Stimulated activated CD4-positive, alpha-beta T cell treated with anti-CD3 and anti-CD28 coated beads, Interleukin-1b, Interleukin-23, amount 100 ng/mL, for 48 hours (primary cell): Measurements from ENCODE around the gene ZNF276.
A peak's percentile ranks its signal among the peaks of the same experiment; 100 is the strongest.
"Not testable (repeated sequence)": the region's sequence is repeated elsewhere in the genome, so short reads cannot be mapped to it uniquely, and the experiment has no call there.

Experiments used
- DNase-seq: peaks from one replicate; pipeline ENCODE4 v3.0.0-alpha.2; 2020

ZNF276 gene

GRCh38 chr16:89738072-89738377, 16.7 kb downstream of the ZNF276 start:
- no peak for DNase-seq

GRCh38 chr16:89738538-89739317, 17.4 kb downstream of the ZNF276 start:
- DNase-seq, result no peak

GRCh38 chr16:89739383-89739782, 18.0 kb downstream of the ZNF276 start:
- no peak for DNase-seq

- DNase-seq, result no peak
These were observed 20.1 kb downstream of the ZNF276 start for GRCh38 chr16:89741342-89742014.

- no peak for DNase-seq
These were observed 21.6 kb downstream of the ZNF276 start for GRCh38 chr16:89742948-89743347.

- DNase-seq, result no peak
These were observed 23.5 kb downstream of the ZNF276 start for GRCh38 chr16:89744813-89745212.

GRCh38 chr16:89746043-89746442, 24.7 kb downstream of the ZNF276 start:
- DNase-seq, result no peak

- DNase-seq, result no peak
These were observed 26.7 kb downstream of the ZNF276 start for GRCh38 chr16:89748076-89748475.

- no peak for DNase-seq
These were observed 27.6 kb downstream of the ZNF276 start for GRCh38 chr16:89748921-89749320.

- DNase-seq, result no peak
These were observed 28.3 kb downstream of the ZNF276 start for GRCh38 chr16:89749637-89750036.

GRCh38 chr16:89759746-89760340, 38.5 kb downstream of the ZNF276 start:
- no peak for DNase-seq

- no peak for DNase-seq
These were observed 40.1 kb downstream of the ZNF276 start for GRCh38 chr16:89761304-89761922.

- DNase-seq, result peak; percentile 48
These were observed 43.4 kb downstream of the ZNF276 start for GRCh38 chr16:89764711-89765201.

GRCh38 chr16:89765292-89765830, 44.0 kb downstream of the ZNF276 start:
- DNase-seq, result no peak

- DNase-seq, result no peak
These were observed 49.0 kb downstream of the ZNF276 start for GRCh38 chr16:89770367-89770766.

GRCh38 chr16:89775223-89775622, 53.9 kb downstream of the ZNF276 start:
- no peak for DNase-seq

- DNase-seq, result not testable (repeated sequence)
These were observed 56.9 kb downstream of the ZNF276 start for GRCh38 chr16:89778211-89778610.

- DNase-seq, result no peak
These were observed 58.0 kb downstream of the ZNF276 start for GRCh38 chr16:89779231-89779908.

GRCh38 chr16:89779909-89780305, 58.6 kb downstream of the ZNF276 start:
- no peak for DNase-seq

GRCh38 chr16:89782489-89782888, 61.2 kb downstream of the ZNF276 start:
- no peak for DNase-seq

- DNase-seq, result not testable (repeated sequence)
These were observed 62.6 kb downstream of the ZNF276 start for GRCh38 chr16:89783952-89784351.

- no peak for DNase-seq
These were observed 63.1 kb downstream of the ZNF276 start for GRCh38 chr16:89784406-89784805.
